ENCODE results near the gene VARS1.
"Not testable (repeated sequence)": the region's sequence is repeated elsewhere in the genome, so short reads cannot be mapped to it uniquely, and the experiment has no call there.

The VARS1 gene

DNA sequence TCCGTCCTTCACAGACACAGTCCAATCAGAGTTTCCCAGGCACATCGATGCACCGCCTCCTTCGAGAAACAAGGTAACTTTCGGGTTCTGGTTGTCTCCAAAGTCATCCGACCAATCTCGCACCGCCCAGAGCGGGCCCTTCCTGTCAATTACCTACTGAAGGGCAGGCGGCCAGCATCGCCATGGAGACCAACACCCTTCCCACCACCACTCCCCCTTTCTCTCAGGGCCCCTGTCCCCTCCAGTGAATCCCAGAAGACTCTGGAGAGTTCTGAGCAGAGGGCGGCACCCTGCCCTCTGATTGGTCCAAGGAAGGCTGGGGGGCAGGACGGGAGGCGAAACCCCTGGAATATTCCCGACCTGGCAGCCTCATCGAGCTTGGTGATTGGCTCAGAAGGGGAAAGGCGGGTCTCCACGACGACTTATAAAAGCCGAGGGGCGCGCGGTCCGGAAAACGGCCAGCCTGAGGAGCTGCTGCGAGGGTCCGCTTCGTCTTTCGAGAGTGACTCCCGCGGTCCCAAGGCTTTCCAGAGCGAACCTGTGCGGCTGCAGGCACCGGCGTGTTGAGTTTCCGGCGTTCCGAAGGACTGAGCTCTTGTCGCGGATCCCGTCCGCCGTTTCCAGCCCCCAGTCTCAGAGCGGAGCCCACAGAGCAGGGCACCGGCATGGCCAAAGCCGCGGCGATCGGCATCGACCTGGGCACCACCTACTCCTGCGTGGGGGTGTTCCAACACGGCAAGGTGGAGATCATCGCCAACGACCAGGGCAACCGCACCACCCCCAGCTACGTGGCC, 31.9 kb upstream of the VARS1 start, which contains the start of gene HSPA1B:
HSPA1B (plus strand) TSS at position 453 of the 794 bp plus-strand sequence; CDS start at position 666, 213 bp downstream.
- Mint-ChIP-seq H3K27ac (peak within 1 kb of the TSS; percentile 98), H3K36me3 (no peaks in the 10 kb centered on the region), H3K4me1 (ENCODE audit: low read depth) (peaks cover 34% of the 10 kb centered on the region), H3K9me3 (ENCODE audit: low read depth) (no peaks in the 10 kb centered on the region), H3K27me3 (no peaks in the 10 kb centered on the region), H3K4me3 (peak within 1 kb of the TSS; percentile 94)

GRCh38 chr6:31826793-31827285, 31.3 kb upstream of the VARS1 start:
- no peaks in the 10 kb centered on the region for H3K27me3 Mint-ChIP-seq
- H3K27ac Mint-ChIP-seq = peak overlapping the region; percentile 98
- H3K36me3 Mint-ChIP-seq = no peaks in the 10 kb centered on the region
- peaks cover 40% of the 10 kb centered on the region for H3K4me1 Mint-ChIP-seq (ENCODE audit: low read depth)
- no peaks in the 10 kb centered on the region for H3K9me3 Mint-ChIP-seq (ENCODE audit: low read depth)
- peak overlapping the region; percentile 94 for H3K4me3 Mint-ChIP-seq

GRCh38 chr6:31825553-31825952, 30.0 kb upstream of the VARS1 start:
- Mint-ChIP-seq H3K4me1 (ENCODE audit: low read depth) (peaks cover 46% of the 10 kb centered on the region), H3K36me3 (no peaks in the 10 kb centered on the region), H3K27ac (peak overlapping the region; percentile 66), H3K27me3 (no peaks in the 10 kb centered on the region), H3K9me3 (ENCODE audit: low read depth) (no peaks in the 10 kb centered on the region), H3K4me3 (peak overlapping the region; percentile 94)

- H3K27ac Mint-ChIP-seq; H3K36me3 Mint-ChIP-seq; H3K4me3 Mint-ChIP-seq; H3K9me3 Mint-ChIP-seq (ENCODE audit: low read depth); H3K27me3 Mint-ChIP-seq: not testable (repeated sequence)
- peaks cover 46% of the 10 kb centered on the region for H3K4me1 Mint-ChIP-seq (ENCODE audit: low read depth)
Observed at GRCh38 chr6:31823592-31824196, 28.1 kb upstream of the VARS1 start.

DNA sequence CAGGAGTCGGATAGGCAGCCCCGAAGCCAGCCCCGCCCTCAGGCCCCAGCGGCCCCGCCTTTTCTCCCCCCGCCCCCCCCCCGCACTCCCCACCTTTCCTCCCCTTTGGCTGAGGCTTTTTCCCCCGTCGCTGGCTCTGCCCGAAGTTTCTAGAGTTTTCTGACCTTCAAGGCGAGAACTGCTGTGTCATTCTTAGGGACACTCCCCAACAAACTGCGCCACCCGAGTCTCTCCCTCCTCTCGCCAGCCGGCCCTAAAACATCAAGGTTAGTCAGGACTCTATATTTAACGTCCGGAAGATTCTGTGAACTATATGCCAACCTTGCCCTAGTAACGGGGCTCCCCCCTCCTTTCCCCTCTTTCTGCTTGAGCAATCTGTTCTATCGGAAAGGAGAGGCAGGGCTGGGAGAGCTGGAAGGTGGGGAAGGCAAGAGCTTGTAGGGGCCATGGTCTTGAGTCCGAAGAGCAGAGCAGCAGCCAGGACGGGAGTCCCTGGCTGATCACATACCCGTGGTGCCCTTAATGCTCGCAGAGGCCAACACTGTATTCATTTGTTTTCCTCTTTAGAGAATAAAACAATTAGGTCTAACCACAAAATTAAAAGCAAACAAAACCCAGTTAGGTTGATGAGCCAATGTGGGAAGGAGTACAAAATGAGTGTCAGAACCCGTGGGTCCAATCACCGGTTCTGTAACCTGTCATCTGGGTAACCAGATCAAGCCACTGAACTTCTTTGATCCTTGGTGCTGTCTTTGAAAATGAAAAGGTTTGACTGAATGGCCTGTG, 26.7 kb upstream of the VARS1 start:
- no peaks in the 10 kb centered on the region for H3K27me3 Mint-ChIP-seq
- peak overlapping the region; percentile 95 for H3K4me3 Mint-ChIP-seq
- no peaks in the 10 kb centered on the region for H3K9me3 Mint-ChIP-seq (ENCODE audit: low read depth)
- peak overlapping the region; percentile 97 for H3K27ac Mint-ChIP-seq
- H3K36me3 Mint-ChIP-seq = no peaks in the 10 kb centered on the region
- H3K4me1 Mint-ChIP-seq (ENCODE audit: low read depth) = peaks cover 57% of the 10 kb centered on the region

- H3K4me1 Mint-ChIP-seq (ENCODE audit: low read depth) = peaks cover 49% of the 10 kb centered on the region
- no peaks in the 10 kb centered on the region for H3K27me3 Mint-ChIP-seq
- peak overlapping the region; percentile 95 for H3K4me3 Mint-ChIP-seq
- H3K9me3 Mint-ChIP-seq (ENCODE audit: low read depth) = no peaks in the 10 kb centered on the region
- H3K27ac Mint-ChIP-seq = peak overlapping the region; percentile 97
- H3K36me3 Mint-ChIP-seq = no peaks in the 10 kb centered on the region
Observed at GRCh38 chr6:31821301-31822035, 25.9 kb upstream of the VARS1 start.

- H3K27me3 Mint-ChIP-seq; H3K27ac Mint-ChIP-seq; H3K36me3 Mint-ChIP-seq; H3K9me3 Mint-ChIP-seq (ENCODE audit: low read depth): not testable (repeated sequence)
- Mint-ChIP-seq H3K4me3 (peak overlapping the region; percentile 95), H3K4me1 (ENCODE audit: low read depth) (peaks cover 45% of the 10 kb centered on the region)
Observed at GRCh38 chr6:31820399-31820798, 24.8 kb upstream of the VARS1 start.

GRCh38 chr6:31819871-31820299, 24.3 kb upstream of the VARS1 start:
- peaks cover 43% of the 10 kb centered on the region for H3K4me1 Mint-ChIP-seq (ENCODE audit: low read depth)
- peak overlapping the region; percentile 69 for H3K27ac Mint-ChIP-seq
- H3K4me3 Mint-ChIP-seq = peak overlapping the region; percentile 52
- no peaks in the 10 kb centered on the region for H3K36me3 Mint-ChIP-seq
- H3K9me3 Mint-ChIP-seq (ENCODE audit: low read depth) = no peaks in the 10 kb centered on the region
- no peaks in the 10 kb centered on the region for H3K27me3 Mint-ChIP-seq

DNA sequence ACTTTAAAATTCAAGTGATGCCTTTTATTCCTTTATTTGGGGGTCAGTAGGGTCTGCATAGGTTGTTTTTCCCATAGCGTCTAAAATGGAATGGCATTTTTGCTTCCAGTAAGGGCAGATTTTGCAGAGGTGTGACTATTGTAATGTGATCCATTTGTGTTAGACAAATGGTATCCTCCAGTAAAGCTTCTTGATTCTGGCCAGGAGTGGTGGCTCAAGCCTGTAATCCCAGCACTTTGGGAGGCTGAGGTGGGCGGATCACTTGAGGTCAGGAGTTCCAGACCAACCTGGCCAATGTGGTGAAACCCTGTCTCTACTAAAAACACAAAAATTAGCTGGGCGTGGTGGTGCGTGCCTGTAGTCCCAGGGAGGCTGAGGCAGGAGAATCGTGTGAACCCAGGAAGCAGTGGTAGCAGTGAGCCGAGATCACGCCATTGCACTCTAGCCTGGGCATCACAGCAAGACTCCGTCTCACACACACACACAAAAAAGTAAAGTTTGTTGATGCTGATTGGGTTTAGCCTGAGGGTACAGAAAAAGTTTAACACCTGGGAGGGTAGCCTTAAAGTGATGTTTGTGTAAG, 22.5 kb upstream of the VARS1 start:
- H3K9me3 Mint-ChIP-seq (ENCODE audit: low read depth); H3K36me3 Mint-ChIP-seq; H3K27me3 Mint-ChIP-seq: not testable (repeated sequence)
- Mint-ChIP-seq H3K4me1 (ENCODE audit: low read depth) (peaks cover 52% of the 10 kb centered on the region), H3K27ac (peak overlapping the region; percentile 88), H3K4me3 (peak overlapping the region; percentile 79)

GRCh38 chr6:31817133-31817928, 21.8 kb upstream of the VARS1 start:
- Mint-ChIP-seq H3K27ac (peak overlapping the region; percentile 88), H3K4me3 (peak overlapping the region; percentile 79), H3K4me1 (ENCODE audit: low read depth) (peaks cover 51% of the 10 kb centered on the region)
- not testable (repeated sequence) for H3K27me3 Mint-ChIP-seq; H3K36me3 Mint-ChIP-seq; H3K9me3 Mint-ChIP-seq (ENCODE audit: low read depth)

- H3K9me3 Mint-ChIP-seq (ENCODE audit: low read depth) = no peaks in the 10 kb centered on the region
- peak within 1 kb of the TSS; percentile 89 for H3K27ac Mint-ChIP-seq
- H3K36me3 Mint-ChIP-seq = peaks cover 2% of the 10 kb centered on the region
- peaks cover 38% of the 10 kb centered on the region for H3K4me1 Mint-ChIP-seq (ENCODE audit: low read depth)
- H3K27me3 Mint-ChIP-seq = no peaks in the 10 kb centered on the region
- peak within 1 kb of the TSS; percentile 91 for H3K4me3 Mint-ChIP-seq
Observed at GRCh38 chr6:31815025-31815838, 19.7 kb upstream of the VARS1 start, which contains the start of the genes HSPA1A and HSPA1L. HSPA1A (plus strand) TSS chr6:31815543; CDS start chr6:31815757, 214 bp downstream. HSPA1L (minus strand) TSS chr6:31815283; CDS start chr6:31811972, 3,311 bp downstream.

GRCh38 chr6:31814677-31815024, 19.1 kb upstream of the VARS1 start:
- Mint-ChIP-seq H3K4me1 (ENCODE audit: low read depth) (peaks cover 35% of the 10 kb centered on the region), H3K27ac (peak overlapping the region; percentile 89), H3K9me3 (ENCODE audit: low read depth) (no peaks in the 10 kb centered on the region), H3K27me3 (no peaks in the 10 kb centered on the region), H3K4me3 (peak overlapping the region; percentile 91), H3K36me3 (peaks cover 4% of the 10 kb centered on the region)

- no peaks in the 10 kb centered on the region for H3K9me3 Mint-ChIP-seq (ENCODE audit: low read depth)
- H3K4me1 Mint-ChIP-seq (ENCODE audit: low read depth) = peaks cover 32% of the 10 kb centered on the region
- H3K27ac Mint-ChIP-seq = no peak overlapping the region
- peak overlapping the region; percentile 68 for H3K4me3 Mint-ChIP-seq
- H3K27me3 Mint-ChIP-seq = no peaks in the 10 kb centered on the region
- peaks cover 4% of the 10 kb centered on the region for H3K36me3 Mint-ChIP-seq
Observed at GRCh38 chr6:31813465-31813849, 17.9 kb upstream of the VARS1 start.

All from activated naive CD8-positive, alpha-beta T cell (primary cell).